Sigmoid colon (tissue), 4 donors: Measurements from ENCODE around the gene SNRPF.

Source experiments
- POLR2A ChIP-seq, 2 donors: fragments of 450-650 bp; IDR thresholded peaks; one replicate each; pipeline ENCODE4 v1.6.1; 2016; ENCODE audit warnings: antibody characterized with exemption in 2 of 2, mild to moderate bottlenecking in 2 of 2, moderate library complexity in 2 of 2
- POLR2AphosphoS5 ChIP-seq, 4 donors: sonication (generic); formaldehyde crosslinking; IDR thresholded peaks; one replicate each; pipeline ENCODE4 v1.6.1; 2017; ENCODE audit warnings: antibody characterized with exemption in 4 of 4
- TF ChIP-seq, protein P1 (sequence below), 4 experiments: fragments of 450-650 bp in 3 of 4; fragments of 200-600 bp in 1 of 4; IDR thresholded peaks; one replicate each; pipeline ENCODE4 v1.5.1; 2016 to 2019; ENCODE audit warnings: antibody characterized with exemption in 4 of 4, mild to moderate bottlenecking in 3 of 4, moderate library complexity in 2 of 4

DNA sequence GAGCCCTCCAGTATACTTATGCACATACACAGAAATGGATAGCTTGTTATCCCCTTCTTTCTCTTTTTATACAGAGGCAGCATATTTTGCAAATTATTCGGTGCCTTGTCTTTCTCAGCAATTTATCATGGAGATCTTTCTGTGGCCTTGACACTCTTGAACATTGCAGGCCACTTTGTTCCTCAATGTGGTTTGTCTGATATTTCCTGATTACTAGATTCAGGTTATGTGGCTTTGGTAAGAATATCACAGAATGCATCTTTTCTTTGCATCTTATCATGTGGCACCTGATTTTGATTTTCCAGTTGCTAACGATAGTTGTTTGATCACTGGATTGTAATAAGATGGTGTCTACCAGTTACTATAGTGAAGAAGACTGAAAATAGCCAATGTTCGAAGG, 7.1 kb upstream of the SNRPF start:
- TF ChIP-seq POLR2AphosphoS5 (IDR thresholded peaks at IDR 0.05) = no peak
- TF ChIP-seq, protein P1, sequence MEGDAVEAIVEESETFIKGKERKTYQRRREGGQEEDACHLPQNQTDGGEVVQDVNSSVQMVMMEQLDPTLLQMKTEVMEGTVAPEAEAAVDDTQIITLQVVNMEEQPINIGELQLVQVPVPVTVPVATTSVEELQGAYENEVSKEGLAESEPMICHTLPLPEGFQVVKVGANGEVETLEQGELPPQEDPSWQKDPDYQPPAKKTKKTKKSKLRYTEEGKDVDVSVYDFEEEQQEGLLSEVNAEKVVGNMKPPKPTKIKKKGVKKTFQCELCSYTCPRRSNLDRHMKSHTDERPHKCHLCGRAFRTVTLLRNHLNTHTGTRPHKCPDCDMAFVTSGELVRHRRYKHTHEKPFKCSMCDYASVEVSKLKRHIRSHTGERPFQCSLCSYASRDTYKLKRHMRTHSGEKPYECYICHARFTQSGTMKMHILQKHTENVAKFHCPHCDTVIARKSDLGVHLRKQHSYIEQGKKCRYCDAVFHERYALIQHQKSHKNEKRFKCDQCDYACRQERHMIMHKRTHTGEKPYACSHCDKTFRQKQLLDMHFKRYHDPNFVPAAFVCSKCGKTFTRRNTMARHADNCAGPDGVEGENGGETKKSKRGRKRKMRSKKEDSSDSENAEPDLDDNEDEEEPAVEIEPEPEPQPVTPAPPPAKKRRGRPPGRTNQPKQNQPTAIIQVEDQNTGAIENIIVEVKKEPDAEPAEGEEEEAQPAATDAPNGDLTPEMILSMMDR (IDR thresholded peaks at IDR 0.05) = no peak
- TF ChIP-seq POLR2A (IDR thresholded peaks at IDR 0.05) = no peak
